ENCODE results near the gene KLF16.

Gene KLF16

GRCh38 chr19:1839658-1840540 is 23.5 kb downstream of the KLF16 start:
- no peak for DNase-seq

DNA sequence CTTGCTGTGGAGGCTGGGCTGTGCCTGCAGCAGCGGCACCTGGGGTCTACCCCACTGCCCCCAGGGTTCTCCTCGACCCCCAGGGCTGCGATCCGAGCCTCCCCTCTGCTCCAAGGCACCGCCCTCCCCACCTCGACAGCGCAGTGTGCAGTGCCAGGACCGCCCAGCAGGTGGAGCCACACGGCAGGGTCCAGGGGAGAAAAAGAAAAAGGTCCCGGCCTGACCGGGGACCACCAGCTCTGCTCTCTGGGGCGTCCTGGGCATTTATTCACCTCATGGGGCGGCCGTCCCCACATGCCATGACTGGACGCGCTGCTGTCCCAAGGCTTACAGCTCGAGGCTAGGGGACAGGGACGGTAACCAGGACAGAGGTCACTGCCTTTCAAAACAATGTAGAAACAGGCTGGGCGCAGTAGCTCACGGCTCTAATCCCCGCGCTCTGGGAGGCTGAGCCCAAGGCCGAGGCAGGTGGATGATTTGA is 25.7 kb downstream of the KLF16 start:
- no peak for DNase-seq

- no peak for DNase-seq
Observed at GRCh38 chr19:1837222-1837565, 26.2 kb downstream of the KLF16 start.

DNA sequence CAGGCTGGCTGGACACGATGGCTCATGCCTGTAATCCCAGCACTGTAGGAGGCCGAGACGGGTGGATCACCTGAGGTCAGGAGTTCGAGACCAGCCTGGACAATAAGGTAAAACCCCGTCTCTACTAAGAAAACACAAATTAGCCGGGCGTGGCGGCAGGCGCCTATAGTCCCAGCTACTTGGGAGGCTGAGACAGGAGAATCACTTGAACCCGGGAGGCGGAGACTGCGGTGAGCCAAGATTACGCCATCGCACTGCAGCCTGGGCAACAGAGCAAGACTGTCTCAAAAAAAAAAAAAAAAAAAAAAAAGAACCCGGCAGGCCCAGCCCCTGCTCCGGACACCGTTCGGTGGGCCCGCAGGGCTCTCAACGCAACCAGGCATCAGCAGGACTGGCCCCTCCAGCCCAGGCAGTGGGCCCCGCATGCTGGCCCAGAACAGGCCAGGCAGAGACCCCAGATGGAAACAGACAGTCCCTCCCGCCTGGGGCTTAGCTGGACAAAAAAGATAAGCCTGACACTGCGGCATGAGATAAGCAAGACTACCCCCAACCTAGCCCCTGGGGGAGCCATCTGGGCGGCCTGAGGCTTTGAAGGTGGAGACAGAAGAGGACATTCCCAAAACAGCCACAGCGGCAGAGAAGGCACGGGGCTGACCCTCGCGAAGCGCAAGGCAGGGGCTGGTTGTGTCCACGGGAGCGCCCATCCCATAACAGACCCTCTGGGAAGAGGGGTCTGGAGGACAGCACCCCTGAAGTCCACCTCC is 26.7 kb downstream of the KLF16 start:
- DNase-seq: no peak

DNA sequence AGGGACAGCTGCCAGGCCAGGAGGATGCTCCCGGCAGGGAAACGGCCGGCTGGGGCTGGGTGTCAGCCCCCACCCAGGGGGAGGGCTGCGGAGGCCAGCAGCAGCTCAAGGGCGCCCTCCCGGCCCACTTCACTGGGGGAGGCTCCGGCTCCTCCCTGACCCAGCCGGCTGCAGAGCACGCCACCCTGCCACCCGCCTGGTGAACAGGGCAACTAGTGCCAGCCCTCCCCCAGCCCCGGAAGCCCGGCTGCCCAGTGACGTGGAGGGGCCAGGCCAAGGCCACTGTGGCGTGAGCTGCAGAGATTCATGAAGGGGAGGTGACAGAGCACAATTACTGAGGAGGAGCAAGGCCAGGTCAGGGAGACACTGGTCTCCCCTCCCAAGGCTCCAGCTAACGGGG is 29.8 kb downstream of the KLF16 start:
- no peak for DNase-seq

DNA sequence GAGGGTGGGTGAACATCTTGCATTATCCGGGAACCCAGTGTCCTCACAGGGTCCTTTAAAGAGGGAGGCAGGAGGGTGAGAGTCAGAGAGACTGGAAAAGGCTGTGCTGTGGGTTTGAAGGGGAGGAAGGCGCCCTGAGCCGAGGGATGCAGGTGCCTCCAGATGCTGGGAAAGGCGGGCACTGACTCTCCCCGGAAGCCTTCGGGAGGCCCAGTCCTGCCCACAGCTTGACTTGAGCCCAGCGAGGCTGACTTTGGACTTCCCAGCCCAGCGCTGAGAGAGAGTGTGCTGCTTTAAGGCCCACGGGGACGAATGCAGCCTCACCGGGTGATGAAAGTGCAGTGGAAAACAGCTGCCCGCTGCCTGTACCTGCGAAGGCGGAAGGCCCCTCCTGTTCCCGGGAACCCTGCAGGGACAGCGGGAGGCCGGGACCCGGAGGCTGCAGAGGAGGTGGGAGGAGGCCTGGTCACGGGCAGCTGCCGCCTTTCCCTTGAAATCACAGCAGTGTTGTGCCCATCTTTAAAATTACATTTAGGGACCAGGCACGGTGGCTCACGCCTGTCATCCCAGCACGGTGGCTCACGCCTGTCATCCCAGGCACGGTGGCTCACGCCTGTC is 31.2 kb downstream of the KLF16 start:
- no peak for DNase-seq

DNA sequence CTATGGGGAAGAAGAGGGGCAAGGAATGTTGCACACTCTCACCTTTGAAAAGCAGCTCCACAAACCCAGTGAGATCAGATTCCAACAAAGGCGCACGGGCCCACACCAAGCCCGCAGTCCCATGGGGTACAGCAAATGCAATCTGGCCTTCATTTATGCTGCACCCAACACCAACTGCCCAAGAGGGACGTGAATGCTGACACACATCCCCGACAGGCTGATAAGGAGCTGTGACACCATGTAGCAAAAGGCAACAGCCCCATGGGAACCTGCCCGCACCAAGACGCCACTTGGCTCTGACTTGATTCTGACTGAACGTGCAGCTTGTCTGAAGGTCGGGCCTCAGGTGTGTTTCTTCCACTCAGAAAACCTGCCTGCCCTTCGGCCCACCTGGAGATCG is 32.4 kb downstream of the KLF16 start:
- DNase-seq: no peak

DNA sequence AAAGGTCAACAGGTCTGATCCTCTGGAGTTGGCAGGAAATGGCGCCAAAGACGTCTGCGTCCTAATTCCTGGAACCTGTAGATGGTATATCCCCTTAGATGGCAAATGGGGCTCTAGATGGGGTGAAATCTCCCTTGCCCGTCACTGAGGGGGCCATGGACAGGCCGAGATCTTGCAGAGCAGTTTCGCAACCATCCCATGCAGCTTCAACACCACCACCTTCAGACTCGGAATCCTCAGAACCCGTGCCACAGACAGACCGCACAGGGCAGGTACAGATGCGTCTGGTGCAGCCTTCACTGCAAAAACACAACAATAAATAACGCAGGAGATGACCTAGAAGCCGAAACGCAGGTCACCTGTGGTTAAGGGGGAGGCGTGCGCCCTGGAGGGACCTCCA is 32.8 kb downstream of the KLF16 start:
- no peak for DNase-seq

GRCh38 chr19:1829958-1830357 is 33.4 kb downstream of the KLF16 start:
- DNase-seq: no peak

- DNase-seq: no peak
Observed at GRCh38 chr19:1828279-1829238, 34.8 kb downstream of the KLF16 start.

DNA sequence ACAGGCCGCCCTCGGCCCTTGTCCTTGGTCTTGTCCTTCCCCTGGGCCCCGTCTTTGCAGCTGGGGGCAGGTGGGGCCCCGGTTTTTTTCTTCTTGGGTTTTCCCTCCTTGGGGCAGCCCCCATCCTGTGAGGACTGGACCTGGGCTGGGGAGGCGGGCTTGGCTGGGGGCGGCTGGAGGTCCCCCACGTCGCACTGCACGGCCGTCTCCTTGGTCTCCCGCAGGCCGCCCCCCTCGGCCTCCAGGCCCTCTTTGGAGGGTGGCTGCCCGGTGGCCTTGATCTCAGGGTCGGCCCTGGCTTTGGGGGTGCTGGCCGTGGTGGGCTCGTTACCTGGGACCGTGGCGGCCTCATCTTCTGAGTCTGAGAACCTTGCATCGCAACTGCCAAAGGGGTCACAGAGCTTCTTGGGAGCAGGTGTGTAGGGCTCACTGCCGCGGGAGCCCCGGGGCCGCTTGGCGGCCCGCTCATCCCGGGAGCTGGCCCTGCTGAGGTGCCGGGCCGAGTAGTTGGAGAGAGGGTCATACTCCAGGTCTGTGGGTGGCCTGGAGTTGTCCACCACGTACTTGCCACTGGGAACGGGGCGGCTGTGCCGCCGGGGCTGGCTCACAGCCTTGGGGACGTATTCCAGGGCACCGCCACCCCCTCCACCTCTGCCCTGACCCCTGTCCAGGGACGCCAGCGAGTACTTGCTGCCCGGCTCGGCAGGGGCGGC is 35.7 kb downstream of the KLF16 start:
- no peak for DNase-seq

DNA sequence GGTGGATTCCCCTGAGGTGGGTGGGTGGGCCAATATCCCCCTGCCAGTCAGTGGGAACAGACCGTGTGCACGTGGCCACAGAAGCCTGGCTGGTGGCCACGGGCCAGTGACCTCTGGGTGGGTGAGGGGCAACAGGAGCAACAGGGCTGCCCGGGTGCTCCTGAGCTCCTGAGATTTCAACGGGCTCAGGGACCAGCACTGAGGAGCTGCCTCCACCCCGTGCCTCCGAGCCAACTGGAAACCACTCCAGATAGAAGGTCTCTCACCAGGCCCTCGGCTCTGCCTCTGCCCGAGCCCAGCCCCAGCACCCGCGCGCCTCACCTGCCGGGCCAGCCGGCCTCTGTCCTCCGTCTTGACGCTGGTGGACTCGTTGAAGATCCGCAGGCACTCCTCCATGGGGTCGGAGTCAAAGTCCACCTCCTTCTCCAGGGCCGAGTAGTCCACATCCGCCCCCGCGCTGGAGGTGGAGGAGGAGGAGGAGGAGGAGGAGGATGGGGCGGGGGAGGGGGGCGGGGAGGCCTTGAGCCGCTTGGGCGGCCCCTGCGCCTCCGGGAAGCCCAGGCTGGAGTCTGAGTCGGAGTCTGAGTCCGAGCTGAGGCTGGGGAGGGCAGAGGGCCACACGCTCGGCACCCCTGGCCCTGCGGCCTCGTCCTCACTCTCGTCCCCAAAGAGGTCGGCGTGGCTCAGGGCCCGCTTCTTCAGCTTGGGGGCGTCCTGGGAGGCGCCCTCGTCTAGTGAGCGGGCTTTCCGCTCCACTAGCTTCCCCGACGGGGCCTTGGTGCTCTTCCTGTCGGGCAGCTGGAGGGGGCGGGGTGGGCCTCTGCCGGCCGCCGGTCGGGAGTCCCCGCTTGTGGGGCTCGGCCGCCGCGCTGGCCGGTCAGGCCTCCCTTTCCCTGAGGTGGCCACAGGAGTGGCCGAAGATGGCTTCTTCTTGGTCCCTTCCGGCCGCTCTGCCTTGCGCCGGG is 36.5 kb downstream of the KLF16 start:
- no peak for DNase-seq

DNA sequence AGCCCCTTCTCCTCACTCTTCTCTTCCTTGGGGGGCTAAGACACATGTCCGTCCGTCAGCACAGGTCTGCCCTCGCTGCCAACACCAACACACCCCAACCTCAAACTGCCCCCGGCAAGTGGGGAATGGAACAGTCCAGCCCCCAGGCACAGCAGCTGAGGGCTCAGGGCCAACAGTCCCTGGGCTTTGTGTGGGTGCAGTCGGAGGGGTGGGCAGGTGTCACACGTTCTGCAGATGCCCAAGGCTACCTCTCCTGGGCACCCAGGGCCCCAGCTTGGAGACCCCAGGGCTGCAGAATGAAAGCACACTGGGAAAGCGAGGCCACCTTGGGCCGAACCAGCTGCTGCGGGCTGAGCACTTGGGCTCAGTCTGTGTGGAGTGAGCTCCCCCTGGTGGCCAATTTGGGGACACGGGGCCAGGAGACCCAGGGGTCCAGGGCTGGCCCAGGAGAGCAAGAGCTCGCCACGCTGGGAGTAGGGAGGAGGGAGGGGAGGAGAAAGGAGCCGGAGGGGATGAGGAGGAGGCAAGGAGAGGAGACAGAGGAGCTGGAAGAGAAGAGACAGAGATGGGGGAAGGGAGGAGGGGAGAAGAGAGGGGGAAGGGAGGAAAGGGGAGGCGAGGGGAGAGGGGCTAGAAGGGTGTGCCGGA is 37.3 kb downstream of the KLF16 start:
- DNase-seq: peak; percentile 67

DNA sequence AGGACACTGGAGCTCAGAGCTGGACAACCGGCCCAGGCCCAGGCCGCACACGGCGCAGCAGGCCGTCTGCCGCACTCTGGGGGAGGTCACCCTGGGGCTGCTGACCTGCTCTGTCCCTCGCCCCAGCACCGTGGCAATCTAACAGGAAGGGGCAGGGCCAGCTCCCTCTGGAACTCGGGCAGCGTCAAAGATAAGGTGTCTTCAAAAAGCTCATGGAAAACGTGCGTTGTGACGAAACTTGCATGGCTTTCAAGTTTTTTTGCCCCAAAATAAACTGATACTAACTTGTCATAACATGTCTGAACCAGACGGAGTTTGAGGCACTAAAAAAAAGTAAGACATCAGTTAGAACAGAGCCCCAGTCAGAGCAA is 39.1 kb downstream of the KLF16 start:
- DNase-seq: no peak

- DNase-seq: no peak
Observed at GRCh38 chr19:1823539-1824251, 39.7 kb downstream of the KLF16 start.

DNA sequence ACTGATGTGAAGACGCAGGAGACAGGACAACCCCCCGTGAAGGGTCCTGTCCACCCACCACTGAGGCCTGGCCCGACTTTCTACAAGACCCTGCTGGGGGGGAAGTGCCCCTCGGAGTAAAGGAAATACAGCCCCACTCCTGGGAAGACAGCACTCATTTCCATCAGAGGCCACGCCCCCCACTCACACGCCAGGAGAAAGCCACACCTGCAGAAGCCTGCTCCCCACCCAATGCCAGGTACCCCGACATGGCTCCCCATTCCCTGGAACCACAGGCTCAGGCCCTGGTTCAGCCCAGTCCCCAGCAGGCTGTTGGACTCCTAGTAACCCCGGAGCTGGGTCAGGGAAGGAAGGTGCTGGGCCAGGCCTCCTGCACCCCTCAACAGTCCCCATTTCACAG is 40.4 kb downstream of the KLF16 start:
- DNase-seq: no peak

GRCh38 chr19:1822210-1822609 is 41.2 kb downstream of the KLF16 start:
- no peak for DNase-seq

DNA sequence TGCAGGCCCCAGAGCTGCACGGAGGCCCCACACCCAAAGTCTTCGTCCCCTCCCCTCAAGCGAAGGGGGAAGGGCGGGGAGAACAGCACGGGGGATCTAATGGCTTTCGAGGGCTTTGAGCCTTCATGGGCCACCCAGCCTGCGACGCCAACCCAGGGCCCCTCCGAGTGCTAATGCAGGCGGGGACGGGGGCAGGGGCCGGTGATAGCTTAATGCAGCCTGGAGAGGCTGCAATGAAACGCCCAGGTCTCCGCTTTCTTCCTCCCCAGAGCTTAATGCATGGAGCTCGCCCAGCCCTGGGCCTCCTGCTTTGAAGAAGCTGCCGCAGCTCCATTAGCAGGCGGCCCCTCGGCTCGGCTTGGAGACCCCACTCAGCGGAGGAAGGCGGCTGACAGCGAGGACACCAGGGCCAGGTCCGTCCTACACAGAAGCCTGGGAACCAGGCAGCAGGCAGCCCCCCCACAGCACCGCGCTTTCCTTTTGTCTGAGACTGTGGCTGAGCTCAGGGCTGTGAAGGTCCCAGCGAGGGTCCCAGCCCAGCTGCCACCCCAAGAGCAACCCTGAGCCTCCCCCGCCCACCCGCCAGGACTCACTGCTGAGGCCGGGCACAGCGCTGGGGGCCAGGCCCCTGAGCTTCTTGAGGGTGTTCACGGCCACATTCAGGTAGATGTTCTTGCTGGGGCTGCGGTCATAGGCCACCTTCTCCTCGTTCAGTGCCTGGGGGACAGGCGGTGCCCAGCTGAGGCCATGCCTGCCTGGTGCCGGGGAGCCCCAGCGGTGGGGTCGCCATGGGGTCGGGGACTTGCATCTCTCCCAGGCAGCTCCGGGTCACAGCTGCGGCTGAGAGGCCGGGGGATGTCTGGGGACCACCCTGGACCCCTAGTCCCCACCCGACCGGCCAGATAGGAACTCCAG is 43.8 kb downstream of the KLF16 start:
- no peak for DNase-seq
